Measurements from ENCODE around the gene SRSF6.
"Not testable (repeated sequence)": the region's sequence is repeated elsewhere in the genome, so short reads cannot be mapped to it uniquely, and the experiment has no call there.

Gene SRSF6

DNA sequence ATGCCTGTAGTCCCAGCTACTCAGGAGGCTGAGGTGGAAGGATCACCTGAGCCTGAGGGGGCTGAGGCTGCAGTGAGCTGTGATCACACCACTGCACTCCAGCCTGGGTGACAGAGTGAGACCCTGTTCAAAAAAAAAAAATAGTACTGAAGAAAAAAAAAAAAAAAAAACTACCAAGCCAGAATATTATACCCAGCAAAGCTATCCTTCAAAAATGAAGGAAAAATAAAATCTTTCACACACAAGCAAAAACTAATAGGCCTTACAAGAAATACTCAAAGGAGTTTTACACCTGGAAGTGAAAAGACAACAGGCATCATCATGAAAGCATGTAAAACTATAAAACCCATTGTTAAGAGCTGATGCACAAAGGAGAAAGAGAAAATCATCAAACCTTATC, 37.5 kb upstream of the SRSF6 start:
- TF ChIP-seq, protein P1, sequence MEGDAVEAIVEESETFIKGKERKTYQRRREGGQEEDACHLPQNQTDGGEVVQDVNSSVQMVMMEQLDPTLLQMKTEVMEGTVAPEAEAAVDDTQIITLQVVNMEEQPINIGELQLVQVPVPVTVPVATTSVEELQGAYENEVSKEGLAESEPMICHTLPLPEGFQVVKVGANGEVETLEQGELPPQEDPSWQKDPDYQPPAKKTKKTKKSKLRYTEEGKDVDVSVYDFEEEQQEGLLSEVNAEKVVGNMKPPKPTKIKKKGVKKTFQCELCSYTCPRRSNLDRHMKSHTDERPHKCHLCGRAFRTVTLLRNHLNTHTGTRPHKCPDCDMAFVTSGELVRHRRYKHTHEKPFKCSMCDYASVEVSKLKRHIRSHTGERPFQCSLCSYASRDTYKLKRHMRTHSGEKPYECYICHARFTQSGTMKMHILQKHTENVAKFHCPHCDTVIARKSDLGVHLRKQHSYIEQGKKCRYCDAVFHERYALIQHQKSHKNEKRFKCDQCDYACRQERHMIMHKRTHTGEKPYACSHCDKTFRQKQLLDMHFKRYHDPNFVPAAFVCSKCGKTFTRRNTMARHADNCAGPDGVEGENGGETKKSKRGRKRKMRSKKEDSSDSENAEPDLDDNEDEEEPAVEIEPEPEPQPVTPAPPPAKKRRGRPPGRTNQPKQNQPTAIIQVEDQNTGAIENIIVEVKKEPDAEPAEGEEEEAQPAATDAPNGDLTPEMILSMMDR (IDR thresholded peaks at IDR 0.05; ENCODE audit: borderline replicate concordance, control extremely low read depth, extremely low read depth, insufficient read depth, missing control alignments), result no peak
- in situ Hi-C loops (cut with MboI; ENCODE audit: low sequenced_read_pairs, unreplicated experiment), result loop anchor here (25.0 kb wide), 1 partner anchor 1683 kb away; no protein-coding TSS in a partner anchor
- DNase-seq (ENCODE audit: low spot score), result no peak

DNA sequence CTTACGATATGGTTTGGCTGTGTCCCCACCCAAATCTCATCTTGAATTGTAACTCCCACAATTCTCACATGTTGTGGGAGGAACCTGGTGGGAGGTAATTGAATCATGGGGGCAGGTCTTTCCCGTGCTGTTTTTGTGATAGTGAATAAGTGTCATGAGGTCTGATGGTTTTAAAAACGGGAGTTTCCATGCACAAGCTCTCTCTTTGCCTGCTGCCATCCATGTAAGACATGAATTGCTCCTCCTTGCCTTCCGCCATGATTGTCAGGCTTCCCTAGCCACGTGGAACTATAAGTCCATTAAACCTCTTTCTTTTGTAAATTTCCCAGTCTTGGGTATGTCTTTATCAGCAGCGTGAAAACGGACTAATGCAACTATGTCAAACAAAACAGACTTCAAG, 36.8 kb upstream of the SRSF6 start:
- in situ Hi-C loops (cut with MboI; ENCODE audit: low sequenced_read_pairs, unreplicated experiment), result loop anchor here (25.0 kb wide), 1 partner anchor 1684 kb away; no protein-coding TSS in a partner anchor
- DNase-seq (ENCODE audit: low spot score), result not testable (repeated sequence)

DNA sequence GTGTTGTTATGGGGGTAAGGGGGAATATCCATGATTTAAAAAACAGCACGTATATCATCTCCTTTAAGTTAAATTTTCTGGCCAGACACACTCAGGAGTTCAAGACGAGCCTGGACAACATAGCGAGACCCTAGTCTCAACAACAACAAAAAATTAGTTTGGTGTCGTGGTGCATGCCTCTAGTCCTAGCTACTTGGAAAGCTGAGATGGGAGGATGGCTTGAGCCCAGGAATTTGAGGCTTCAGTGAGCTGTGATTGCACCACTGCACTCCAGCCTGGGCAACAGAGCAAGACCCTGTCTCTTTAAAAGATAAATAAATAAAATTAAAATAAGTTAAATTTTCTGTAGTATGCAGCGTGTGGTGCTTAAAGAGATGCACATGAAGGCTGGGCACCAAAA, 31.5 kb upstream of the SRSF6 start:
- in situ Hi-C loops (cut with MboI; ENCODE audit: low sequenced_read_pairs, unreplicated experiment), result no loop called here
- DNase-seq (ENCODE audit: low spot score), result no peak
- TF ChIP-seq, protein P1 (IDR thresholded peaks at IDR 0.05; ENCODE audit: borderline replicate concordance, control extremely low read depth, extremely low read depth, insufficient read depth, missing control alignments), result no peak

DNA sequence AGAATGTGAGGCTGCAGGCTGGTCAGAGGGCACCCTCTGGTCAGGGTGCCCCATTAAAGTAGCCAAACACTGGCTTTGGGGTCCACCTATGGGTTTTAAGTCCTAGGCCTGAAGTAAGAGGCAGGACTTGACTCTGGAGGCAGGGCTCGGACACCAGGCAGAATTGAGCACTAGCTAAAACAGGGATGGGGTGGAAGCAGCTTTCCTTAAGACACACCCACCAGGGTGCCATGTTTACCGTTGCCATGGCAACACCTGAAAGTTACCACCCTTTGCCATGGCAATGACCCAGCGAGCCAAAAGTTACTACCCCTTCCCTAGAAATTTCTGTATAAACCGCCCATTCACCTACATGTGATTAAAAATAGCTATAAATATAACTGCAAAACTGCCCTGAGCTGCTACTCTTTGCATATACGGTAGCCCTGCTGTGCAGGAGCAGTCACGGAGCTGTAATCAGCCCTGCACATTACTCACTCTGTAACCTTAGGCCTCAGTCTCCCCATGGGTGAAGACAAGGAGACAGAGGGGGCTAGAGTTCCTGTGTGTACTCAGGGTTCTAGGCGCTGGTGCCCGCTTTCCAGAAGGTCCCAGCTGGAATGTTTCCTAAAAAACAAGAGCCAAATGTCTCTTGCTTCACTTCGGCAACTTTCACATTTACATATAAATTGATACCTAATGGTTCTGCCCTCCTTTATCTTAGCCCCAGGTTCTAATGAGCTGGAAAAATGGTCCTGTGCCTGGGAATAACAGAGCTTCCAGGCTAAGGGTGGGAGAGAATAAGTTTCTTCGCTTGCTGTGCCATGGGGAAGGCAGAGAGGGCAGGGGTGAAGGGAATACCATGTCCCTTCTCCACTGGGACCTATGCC, 27.2 kb upstream of the SRSF6 start:
- TF ChIP-seq, protein P1 (IDR thresholded peaks at IDR 0.05; ENCODE audit: borderline replicate concordance, control extremely low read depth, extremely low read depth, insufficient read depth, missing control alignments), result no peak
- no peak for DNase-seq (ENCODE audit: low spot score)
- in situ Hi-C loops (cut with MboI; ENCODE audit: low sequenced_read_pairs, unreplicated experiment), result no loop called here

DNA sequence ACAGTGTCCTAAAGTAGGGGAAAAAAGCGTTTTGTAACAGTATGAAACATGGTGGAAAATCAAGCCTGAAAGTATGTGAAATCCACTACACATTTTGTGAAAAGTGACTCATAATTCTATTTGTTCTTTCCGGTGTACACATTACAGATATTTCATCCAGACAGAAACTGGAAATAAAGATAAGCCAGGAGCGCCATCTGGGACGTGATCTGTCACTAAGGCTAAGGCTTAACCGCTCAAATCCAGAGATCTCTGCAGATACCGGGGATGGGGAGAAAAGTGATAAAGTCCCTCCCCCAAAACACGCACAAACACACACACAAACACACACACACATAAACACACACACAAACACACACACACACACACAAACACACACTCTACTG, 26.6 kb upstream of the SRSF6 start:
- in situ Hi-C loops (cut with MboI; ENCODE audit: low sequenced_read_pairs, unreplicated experiment), result no loop called here
- DNase-seq (ENCODE audit: low spot score), result no peak
- TF ChIP-seq, protein P1 (IDR thresholded peaks at IDR 0.05; ENCODE audit: borderline replicate concordance, control extremely low read depth, extremely low read depth, insufficient read depth, missing control alignments), result no peak

DNA sequence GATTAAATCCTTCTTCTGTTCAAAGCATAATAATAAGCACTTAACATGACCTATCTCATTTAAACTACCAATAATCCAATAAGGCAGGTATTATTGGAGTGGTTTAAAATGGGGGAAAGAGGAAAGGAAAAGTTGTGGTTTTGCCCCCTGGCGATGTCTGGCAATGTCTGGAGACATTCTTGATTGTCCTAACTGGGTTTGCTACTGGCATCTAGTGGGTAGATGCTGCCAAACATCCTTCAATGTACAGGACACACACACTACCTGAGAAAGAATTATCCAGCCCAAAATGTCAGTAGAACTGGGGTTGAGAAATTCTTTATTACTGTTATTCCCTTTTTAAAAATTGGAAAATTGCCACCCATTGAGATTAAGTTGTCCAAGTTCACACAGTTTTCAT, 25.2 kb upstream of the SRSF6 start:
- in situ Hi-C loops (cut with MboI; ENCODE audit: low sequenced_read_pairs, unreplicated experiment), result no loop called here
- TF ChIP-seq, protein P1 (IDR thresholded peaks at IDR 0.05; ENCODE audit: borderline replicate concordance, control extremely low read depth, extremely low read depth, insufficient read depth, missing control alignments), result no peak

DNA sequence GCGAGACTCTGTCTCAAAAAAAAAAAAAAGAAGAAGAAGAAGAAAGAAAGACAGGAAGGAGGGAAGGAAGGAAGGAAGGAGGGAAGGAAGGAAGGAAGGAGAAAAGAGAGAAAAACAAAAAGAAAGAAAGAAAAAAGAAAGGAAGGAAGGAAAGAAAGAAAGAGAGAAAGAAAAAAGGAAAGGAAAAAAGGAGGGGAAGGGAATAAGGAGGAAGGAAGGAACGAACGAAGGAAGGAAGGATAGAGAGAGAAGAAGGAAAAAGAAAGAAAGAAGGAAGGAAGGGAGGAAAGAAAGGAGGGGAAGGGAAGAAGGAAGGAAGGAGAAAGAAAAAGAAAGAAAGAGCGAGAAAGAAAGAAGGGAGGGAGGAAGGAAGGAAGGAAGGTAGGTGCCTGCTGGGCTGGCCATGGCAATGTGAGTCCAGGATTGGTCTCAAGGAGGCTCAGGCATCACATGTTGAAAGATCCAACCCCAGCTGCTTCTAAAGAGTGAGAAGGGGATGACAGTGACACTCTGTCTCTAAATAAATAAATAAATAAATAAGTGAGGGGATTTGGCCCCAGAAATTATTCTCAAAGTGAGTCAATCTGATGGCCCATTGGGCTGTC, 24.3 kb upstream of the SRSF6 start:
- DNase-seq (ENCODE audit: low spot score), result no peak
- TF ChIP-seq, protein P1 (IDR thresholded peaks at IDR 0.05; ENCODE audit: borderline replicate concordance, control extremely low read depth, extremely low read depth, insufficient read depth, missing control alignments), result no peak
- in situ Hi-C loops (cut with MboI; ENCODE audit: low sequenced_read_pairs, unreplicated experiment), result no loop called here

More for the DNA sequence above, 25.2 kb upstream of the SRSF6 start:
- DNase-seq (ENCODE audit: low spot score), result no peak

Measured in GM13976 (cell line).